Testis (tissue), 2 donors: ENCODE results near the gene SDS.

Source experiments
- CTCF ChIP-seq, 3 experiments: fragments of 450-650 bp in 2 of 3; fragments of 200-600 bp in 1 of 3; sonication (generic) in 1 of 3; IDR thresholded peaks; one replicate each; pipeline ENCODE4 v1.5.1; 2016 to 2019; ENCODE audit warnings: antibody characterized with exemption in 3 of 3, mild to moderate bottlenecking in 2 of 3, moderate library complexity in 1 of 3
- POLR2A ChIP-seq: fragments of 450-650 bp; IDR thresholded peaks from one replicate; pipeline ENCODE4 v1.6.1; 2017; ENCODE audit warnings: antibody characterized with exemption, mild to moderate bottlenecking, moderate library complexity

- no peak for TF ChIP-seq CTCF (IDR thresholded peaks at IDR 0.05)
- no peak for TF ChIP-seq POLR2A
These were observed 45.2 kb upstream of the SDS start for GRCh38 chr12:113448873-113449272.
